IMR-90 (cell line): Measurements from ENCODE around the gene ILF2. TPM values are rescaled to one million over a fixed set of nuclear protein-coding genes. Genes with fewer than 3 reads are reported as not detected.

Experiments used
- ATAC-seq: fragments of 200-7000 bp; cut with Tn5 transposase; 2 replicates; pipeline ENCODE4 v1.9.1; 2020; ENCODE audit warnings: low read depth, mild to moderate bottlenecking, moderate library complexity
- BruUV-seq: library from RNA; stranded (reverse); fragments of 400-500 nt; replicated peaks from 2 replicates; lab custom pipeline; 2021; lab: Mats Ljungman, UMichigan
- CTCF ChIA-PET: fragments of 300-600 bp; formaldehyde crosslinking; extraction: SDS; loops from one replicate; lab custom pipeline; 2021; ENCODE audit warnings: antibody characterized with exemption; lab: Yijun Ruan, JAX
- POLR2A ChIA-PET: fragments of 300-600 bp; sonication (Branson Sonifier 250); formaldehyde crosslinking; loops from one replicate; lab custom pipeline; 2022; ENCODE audit warnings: antibody characterized with exemption; ENCODE audit not compliant: unreplicated experiment; lab: Charles Lee
- DNase-seq: peaks from one replicate; pipeline ENCODE4 v3.0.0; 2013
- H2AFZ ChIP-seq: replicated peaks from 2 replicates; pipeline ENCODE3; 2013; ENCODE audit warnings: low read length, mild to moderate bottlenecking; ENCODE audit not compliant: poor library complexity
- H2AK5ac ChIP-seq: 2 replicates; pipeline ENCODE4 v1.6.1; 2013; ENCODE audit warnings: low read depth, low read length, inconsistent platforms
- H2AK9ac ChIP-seq: replicated peaks from 2 replicates; pipeline ENCODE3; 2013; ENCODE audit warnings: mild to moderate bottlenecking, low read depth, low read length, moderate library complexity; ENCODE audit not compliant: poor library complexity
- H2BK120ac ChIP-seq: 2 replicates; pipeline ENCODE4 v1.6.1; 2013; ENCODE audit warnings: low read depth, low read length, inconsistent platforms
- H2BK15ac ChIP-seq: 3 replicates; pipeline ENCODE4 v1.6.1; 2013; ENCODE audit warnings: low read depth, low read length, inconsistent platforms
- H2BK20ac ChIP-seq: 2 replicates; pipeline ENCODE4 v1.6.1; 2013; ENCODE audit warnings: low read depth, mild to moderate bottlenecking, inconsistent platforms, low read length, moderate library complexity
- H2BK5ac ChIP-seq: 2 replicates; pipeline ENCODE4 v1.6.1; 2013; ENCODE audit warnings: mild to moderate bottlenecking, low read depth, low read length, inconsistent platforms; ENCODE audit not compliant: poor library complexity, severe bottlenecking
- H3K14ac ChIP-seq: replicated peaks from 2 replicates; pipeline ENCODE4 v1.6.1; 2013; ENCODE audit warnings: low read depth, low read length, inconsistent platforms
- H3K18ac ChIP-seq: 2 replicates; pipeline ENCODE4 v1.6.1; 2013; ENCODE audit warnings: low read depth, low read length, control low read depth
- H3K23ac ChIP-seq: 2 replicates; pipeline ENCODE4 v1.6.1; 2013; ENCODE audit warnings: low read depth, low read length, inconsistent platforms
- H3K27ac ChIP-seq: 2 replicates; pipeline ENCODE4 v1.5.1; 2013; ENCODE audit warnings: mild to moderate bottlenecking, control low read depth, low read length; ENCODE audit not compliant: insufficient read depth
- H3K27me3 ChIP-seq: 2 replicates; pipeline ENCODE4 v1.6.1; 2013; ENCODE audit warnings: low read length; ENCODE audit not compliant: control insufficient read depth, insufficient read depth
- H3K36me3 ChIP-seq: 2 replicates; pipeline ENCODE4 v1.6.1; 2013; ENCODE audit warnings: low read length, mixed read lengths; ENCODE audit not compliant: control insufficient read depth, insufficient read depth
- H3K4ac ChIP-seq: 2 replicates; pipeline ENCODE4 v1.6.1; 2013; ENCODE audit warnings: low read depth, low read length, inconsistent platforms
- H3K4me1 ChIP-seq: 2 replicates; pipeline ENCODE4 v1.6.1; 2013; ENCODE audit warnings: low read length, mixed read lengths; ENCODE audit not compliant: control insufficient read depth, insufficient read depth
- H3K4me2 ChIP-seq: 2 replicates; pipeline ENCODE4 v1.6.1; 2013; ENCODE audit warnings: low read depth, mild to moderate bottlenecking, control low read depth, low read length, moderate library complexity
- H3K4me3 ChIP-seq: 2 replicates; pipeline ENCODE4 v1.5.1; 2013; ENCODE audit warnings: low read depth, mild to moderate bottlenecking, control low read depth, low read length, moderate library complexity; ENCODE audit not compliant: insufficient read depth
- H3K56ac ChIP-seq: 2 replicates; pipeline ENCODE4 v1.6.1; 2013; ENCODE audit warnings: low read length, inconsistent platforms; ENCODE audit not compliant: insufficient read depth; ENCODE audit errors: extremely low read depth
- H3K79me1 ChIP-seq, 2 experiments: 2 replicates each; pipeline ENCODE4 v1.6.1; 2013; ENCODE audit warnings: low read length in 2 of 2, inconsistent platforms in 1 of 2, low read depth in 1 of 2
- H3K9ac ChIP-seq: 2 replicates; pipeline ENCODE4 v1.6.1; 2013; ENCODE audit warnings: low read depth, low read length, control low read depth
- H3K9me1 ChIP-seq: 2 replicates; pipeline ENCODE4 v1.6.1; 2013; ENCODE audit warnings: low read length, inconsistent platforms; ENCODE audit not compliant: insufficient read depth
- H3K9me3 ChIP-seq: 2 replicates; pipeline ENCODE4 v1.6.1; 2013; ENCODE audit warnings: low read length; ENCODE audit not compliant: control insufficient read depth, insufficient read depth
- H4K20me1 ChIP-seq: 2 replicates; pipeline ENCODE4 v1.6.1; 2013; ENCODE audit warnings: low read length, inconsistent platforms; ENCODE audit not compliant: insufficient read depth
- H4K5ac ChIP-seq: 2 replicates; pipeline ENCODE4 v1.6.1; 2013; ENCODE audit warnings: mild to moderate bottlenecking, low read depth, low read length, control low read depth
- H4K8ac ChIP-seq, 2 experiments: 2 replicates each; pipeline ENCODE4 v1.6.1; 2013; ENCODE audit warnings: low read depth in 2 of 2, low read length in 2 of 2, control low read depth in 1 of 2, inconsistent platforms in 1 of 2
- H4K91ac ChIP-seq: 2 replicates; pipeline ENCODE4 v1.6.1; 2013; ENCODE audit warnings: low read depth, low read length, inconsistent platforms; ENCODE audit not compliant: insufficient read depth
- BHLHE40 ChIP-seq: fragments of 150-350 bp; IDR thresholded peaks from 2 replicates; pipeline ENCODE4 v1.6.1; 2016; ENCODE audit warnings: mild to moderate bottlenecking, low read depth, low read length
- CEBPB ChIP-seq: IDR thresholded peaks from 2 replicates; pipeline ENCODE4 v1.6.1; 2012; ENCODE audit warnings: low read depth, low read length, improper control_type of control experiment
- FOS ChIP-seq: fragments of 150-350 bp; IDR thresholded peaks from 2 replicates; pipeline ENCODE4 v1.6.1; 2016; ENCODE audit warnings: low read depth, low read length
- MAFK ChIP-seq: IDR thresholded peaks from 2 replicates; pipeline ENCODE4 v1.6.1; 2012; ENCODE audit warnings: low read depth, low read length, improper control_type of control experiment
- MAZ ChIP-seq: IDR thresholded peaks from 2 replicates; pipeline ENCODE4 v1.6.1; 2012; ENCODE audit warnings: low read depth, mild to moderate bottlenecking, low read length, improper control_type of control experiment, moderate library complexity, borderline replicate concordance
- MXI1 ChIP-seq: IDR thresholded peaks from 2 replicates; pipeline ENCODE4 v1.6.1; 2012; ENCODE audit warnings: low read depth, mild to moderate bottlenecking, low read length, moderate library complexity, borderline replicate concordance
- NFE2L2 ChIP-seq: fragments of 150-350 bp; IDR thresholded peaks from 2 replicates; pipeline ENCODE4 v1.6.1; 2016; ENCODE audit warnings: low read depth, mild to moderate bottlenecking, low read length
- POLR2A ChIP-seq: IDR thresholded peaks from 2 replicates; pipeline ENCODE4 v1.6.1; 2012; ENCODE audit warnings: mild to moderate bottlenecking, low read depth, low read length
- RCOR1 ChIP-seq: IDR thresholded peaks from 2 replicates; pipeline ENCODE4 v1.6.1; 2012; ENCODE audit warnings: mild to moderate bottlenecking, low read length, improper control_type of control experiment; ENCODE audit not compliant: insufficient replicate concordance
- RFX5 ChIP-seq: IDR thresholded peaks from 2 replicates; pipeline ENCODE4 v1.8.0; 2012; ENCODE audit warnings: low read depth, mild to moderate bottlenecking, low read length, moderate library complexity
- SMC3 ChIP-seq: fragments of 150-350 bp; IDR thresholded peaks from 2 replicates; pipeline ENCODE4 v1.6.1; 2016; ENCODE audit warnings: low read depth, mild to moderate bottlenecking, antibody characterized with exemption, low read length, moderate library complexity
- WGBS, 2 experiments: methylation state at CpG; one replicate each; pipeline versions ENCODE4 v1.1.5 to v1.1.7; 2013; ENCODE audit warnings: missing lambda C conversion rate in 2 of 2; ENCODE audit not compliant: insufficient read length in 1 of 2; ENCODE audit errors: extremely low coverage in 2 of 2; 5-methylcytosine and 5-hydroxymethylcytosine counted together
- dilution Hi-C: fragments of 300-500 bp; cut with HindIII; formaldehyde crosslinking; loops from one replicate; pipeline ENCODE4 v1.14.3; 2018; ENCODE audit warnings: low sequenced_read_pairs; ENCODE audit not compliant: unreplicated experiment
- in situ Hi-C: fragments of 300-500 bp; cut with MboI; formaldehyde crosslinking; loops from 3 replicates; pipeline ENCODE4 v1.14.3; 2019; ENCODE audit warnings: low sequenced_read_pairs, inconsistent platforms, mixed read lengths
- intact Hi-C: fragments of 100-400 bp; cut with micrococcal nuclease; formaldehyde crosslinking; loops from 2 replicates; pipeline ENCODE4 v1.10.0; 2022
- polyA plus RNA-seq, 3 experiments: library from polyadenylated mRNA; depleted of rRNA; stranded (reverse); fragments of >200 nt; gene quantifications; 2 replicates each; pipeline ENCODE4 v1.2.3, GENCODE V29; 2012; ENCODE audit warnings: low replicate concordance in 1 of 3
- total RNA-seq: library from RNA; depleted of rRNA; stranded (reverse); fragments of >200 nt; gene quantifications from 2 replicates; pipeline ENCODE4 v1.2.3, GENCODE V29; 2012
- TF ChIP-seq, protein P1 (sequence below): fragments of 150-350 bp; IDR thresholded peaks from 2 replicates; pipeline ENCODE4 v1.6.1; 2016; ENCODE audit warnings: low read depth, mild to moderate bottlenecking, low read length, moderate library complexity, borderline replicate concordance
- TF ChIP-seq, protein P2 (sequence below): fragments of 150-350 bp; IDR thresholded peaks from 2 replicates; pipeline ENCODE4 v1.6.1; 2017; ENCODE audit warnings: mild to moderate bottlenecking, antibody characterized with exemption, low read length, low read depth
- TF ChIP-seq, protein P3 (sequence below): conservative IDR thresholded peaks from 2 replicates; pipeline ENCODE4 v1.5.1; 2012; ENCODE audit warnings: mild to moderate bottlenecking, low read depth, low read length, improper control_type of control experiment

ILF2 gene
- total and polyA plus RNA-seq, 2 of the 4 experiments (the other 2 are of a cell fraction) = 273 to 504 TPM

DNA sequence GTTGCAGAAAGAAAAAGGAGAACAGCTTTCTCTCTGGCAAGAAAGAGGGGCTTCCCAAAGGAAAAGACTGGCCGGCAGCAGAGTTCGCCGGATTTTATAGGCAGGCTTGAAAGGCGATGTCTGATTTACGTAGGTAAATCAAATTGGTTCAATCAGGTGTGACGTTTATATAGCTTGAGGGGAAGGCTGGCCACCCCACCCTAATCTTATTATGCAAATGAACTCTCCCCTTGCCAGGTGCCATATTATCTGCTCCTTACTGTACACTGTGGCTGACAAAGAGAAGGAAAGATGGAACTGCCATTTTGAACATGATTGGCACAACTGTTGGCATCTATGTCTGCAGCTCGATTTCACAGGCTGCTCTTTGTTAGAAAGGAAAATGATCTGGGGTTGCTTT is 40.2 kb upstream of the ILF2 start:
- Histone ChIP-seq H3K9me3 (0 out of 2 replicates have a peak, but pooled peaks cover 2% of the 10 kb centered on the region), H3K9me1 (no peaks in the 10 kb centered on the region), H3K18ac (no peak overlapping the region), H3K36me3 (no peaks in the 10 kb centered on the region), H2AK5ac (no peak overlapping the region), H4K91ac (no peak overlapping the region), H4K5ac (no peak overlapping the region), H3K4me2 (no peak overlapping the region), H2AFZ (no peak overlapping the region), H3K14ac (no peak overlapping the region), H3K4me1 (no peaks in the 10 kb centered on the region), H4K8ac (no peak overlapping the region), H3K27me3 (no peaks in the 10 kb centered on the region; the same call in 1 of the 2 replicates), H2BK15ac (no peak overlapping the region), H2AK9ac (no peak overlapping the region), H3K79me1 (no peaks in the 10 kb centered on the region), H3K56ac (no peak overlapping the region), H3K23ac (no peak overlapping the region), H3K27ac (no peak overlapping the region), H3K9ac (no peak overlapping the region), H2BK5ac (no peak overlapping the region), H4K20me1 (no peaks in the 10 kb centered on the region), H3K4me3 (no peak overlapping the region), H2BK20ac (no peak overlapping the region), H3K4ac (no peak overlapping the region), H2BK120ac (no peak overlapping the region)
- ATAC-seq (no peak), DNase-seq (no peak)
- POLR2A ChIA-PET = no interaction called here
- CTCF ChIA-PET = interaction anchor here (0.6 kb wide), 1 partner anchor 185 kb away, joined by 3 read pairs; no protein-coding TSS in a partner anchor
- TF ChIP-seq NFE2L2 = no peak
- TF ChIP-seq POLR2A = no peak
- TF ChIP-seq CEBPB = no peak
- TF ChIP-seq, protein P1, sequence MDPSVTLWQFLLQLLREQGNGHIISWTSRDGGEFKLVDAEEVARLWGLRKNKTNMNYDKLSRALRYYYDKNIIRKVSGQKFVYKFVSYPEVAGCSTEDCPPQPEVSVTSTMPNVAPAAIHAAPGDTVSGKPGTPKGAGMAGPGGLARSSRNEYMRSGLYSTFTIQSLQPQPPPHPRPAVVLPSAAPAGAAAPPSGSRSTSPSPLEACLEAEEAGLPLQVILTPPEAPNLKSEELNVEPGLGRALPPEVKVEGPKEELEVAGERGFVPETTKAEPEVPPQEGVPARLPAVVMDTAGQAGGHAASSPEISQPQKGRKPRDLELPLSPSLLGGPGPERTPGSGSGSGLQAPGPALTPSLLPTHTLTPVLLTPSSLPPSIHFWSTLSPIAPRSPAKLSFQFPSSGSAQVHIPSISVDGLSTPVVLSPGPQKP = no peak
- no peak for TF ChIP-seq BHLHE40
- no peak for TF ChIP-seq MAZ
- TF ChIP-seq, protein P2, sequence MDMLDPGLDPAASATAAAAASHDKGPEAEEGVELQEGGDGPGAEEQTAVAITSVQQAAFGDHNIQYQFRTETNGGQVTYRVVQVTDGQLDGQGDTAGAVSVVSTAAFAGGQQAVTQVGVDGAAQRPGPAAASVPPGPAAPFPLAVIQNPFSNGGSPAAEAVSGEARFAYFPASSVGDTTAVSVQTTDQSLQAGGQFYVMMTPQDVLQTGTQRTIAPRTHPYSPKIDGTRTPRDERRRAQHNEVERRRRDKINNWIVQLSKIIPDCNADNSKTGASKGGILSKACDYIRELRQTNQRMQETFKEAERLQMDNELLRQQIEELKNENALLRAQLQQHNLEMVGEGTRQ = no peak
- TF ChIP-seq SMC3 = no peak
- no peak for TF ChIP-seq MXI1
- no peak for TF ChIP-seq RFX5
- TF ChIP-seq, protein P3, sequence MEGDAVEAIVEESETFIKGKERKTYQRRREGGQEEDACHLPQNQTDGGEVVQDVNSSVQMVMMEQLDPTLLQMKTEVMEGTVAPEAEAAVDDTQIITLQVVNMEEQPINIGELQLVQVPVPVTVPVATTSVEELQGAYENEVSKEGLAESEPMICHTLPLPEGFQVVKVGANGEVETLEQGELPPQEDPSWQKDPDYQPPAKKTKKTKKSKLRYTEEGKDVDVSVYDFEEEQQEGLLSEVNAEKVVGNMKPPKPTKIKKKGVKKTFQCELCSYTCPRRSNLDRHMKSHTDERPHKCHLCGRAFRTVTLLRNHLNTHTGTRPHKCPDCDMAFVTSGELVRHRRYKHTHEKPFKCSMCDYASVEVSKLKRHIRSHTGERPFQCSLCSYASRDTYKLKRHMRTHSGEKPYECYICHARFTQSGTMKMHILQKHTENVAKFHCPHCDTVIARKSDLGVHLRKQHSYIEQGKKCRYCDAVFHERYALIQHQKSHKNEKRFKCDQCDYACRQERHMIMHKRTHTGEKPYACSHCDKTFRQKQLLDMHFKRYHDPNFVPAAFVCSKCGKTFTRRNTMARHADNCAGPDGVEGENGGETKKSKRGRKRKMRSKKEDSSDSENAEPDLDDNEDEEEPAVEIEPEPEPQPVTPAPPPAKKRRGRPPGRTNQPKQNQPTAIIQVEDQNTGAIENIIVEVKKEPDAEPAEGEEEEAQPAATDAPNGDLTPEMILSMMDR = no peak
- TF ChIP-seq FOS = no peak
- TF ChIP-seq MAFK = no peak
- no peak for TF ChIP-seq RCOR1
- no TSS peak for BruUV-seq
- intact Hi-C loops (no loop called here), in situ Hi-C loops (no loop called here), dilution Hi-C loops (no loop called here)
- 73% methylated on average over 1 of the region's 7 CpGs; no CpG with 5 or more reads in 1 of the 2 experiments for WGBS, 2 experiments
